GM19463 (cell line): Measurements from ENCODE around the gene PPP1R3F.

Experiments
- ATAC-seq: cut with Tn5 transposase; IDR thresholded peaks from one replicate; pipeline ENCODE4 v1.9.1; 2021; ENCODE audit warnings: mild to moderate bottlenecking, moderate library complexity; ENCODE audit not compliant: unreplicated experiment

Gene PPP1R3F, protein sequence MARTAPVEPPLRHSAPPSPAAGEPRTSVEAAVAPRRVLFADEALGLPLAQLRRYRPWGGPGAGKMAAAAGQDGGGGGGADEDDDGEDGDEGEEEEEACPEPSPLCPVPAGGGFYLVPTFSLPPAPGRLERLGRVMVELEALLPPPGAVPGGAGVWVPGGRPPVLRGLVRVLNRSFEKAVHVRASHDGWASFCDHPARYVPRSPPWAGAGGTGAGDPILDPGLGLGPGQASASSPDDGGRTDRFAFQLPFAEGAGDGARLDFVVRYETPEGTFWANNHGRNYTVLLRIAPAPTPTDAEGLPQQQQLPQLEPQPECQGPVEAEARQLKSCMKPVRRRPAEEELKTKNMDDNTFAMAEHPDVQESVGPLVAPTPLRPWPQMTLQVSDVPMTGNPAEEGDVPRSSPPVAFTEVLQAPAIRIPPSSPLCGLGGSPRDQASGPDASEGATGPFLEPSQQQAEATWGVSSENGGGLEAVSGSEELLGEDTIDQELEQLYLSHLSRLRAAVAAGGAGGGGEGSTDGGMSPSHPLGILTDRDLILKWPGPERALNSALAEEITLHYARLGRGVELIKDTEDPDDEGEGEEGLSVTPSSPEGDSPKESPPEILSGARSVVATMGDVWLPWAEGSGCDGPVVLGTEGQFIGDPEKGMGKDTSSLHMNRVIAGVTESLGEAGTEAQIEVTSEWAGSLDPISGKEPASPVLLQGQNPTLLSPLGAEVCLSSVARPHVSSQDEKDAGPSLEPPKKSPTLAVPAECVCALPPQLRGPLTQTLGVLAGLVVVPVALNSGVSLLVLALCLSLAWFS

DNA sequence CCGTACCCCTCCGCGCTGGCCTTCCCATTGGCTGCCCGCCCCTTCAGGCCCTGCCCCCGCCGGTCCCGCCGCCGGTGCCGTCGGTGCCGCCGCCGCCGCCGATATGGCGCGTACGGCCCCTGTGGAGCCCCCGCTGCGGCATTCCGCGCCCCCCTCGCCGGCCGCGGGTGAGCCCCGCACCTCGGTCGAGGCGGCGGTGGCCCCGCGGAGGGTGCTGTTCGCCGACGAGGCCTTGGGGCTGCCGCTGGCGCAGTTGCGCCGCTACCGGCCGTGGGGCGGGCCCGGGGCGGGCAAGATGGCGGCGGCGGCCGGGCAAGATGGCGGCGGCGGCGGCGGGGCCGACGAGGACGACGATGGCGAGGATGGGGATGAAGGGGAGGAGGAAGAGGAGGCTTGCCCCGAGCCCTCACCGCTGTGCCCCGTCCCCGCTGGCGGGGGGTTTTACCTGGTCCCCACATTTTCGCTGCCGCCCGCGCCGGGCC lies at the start of gene PPP1R3F:
Gene PPP1R3F, plus strand, starts transcription at position 27 of the 482 bp plus-strand sequence. Its CDS starts 77 bp downstream, at position 104.
- ATAC-seq, result peak; percentile 14

DNA sequence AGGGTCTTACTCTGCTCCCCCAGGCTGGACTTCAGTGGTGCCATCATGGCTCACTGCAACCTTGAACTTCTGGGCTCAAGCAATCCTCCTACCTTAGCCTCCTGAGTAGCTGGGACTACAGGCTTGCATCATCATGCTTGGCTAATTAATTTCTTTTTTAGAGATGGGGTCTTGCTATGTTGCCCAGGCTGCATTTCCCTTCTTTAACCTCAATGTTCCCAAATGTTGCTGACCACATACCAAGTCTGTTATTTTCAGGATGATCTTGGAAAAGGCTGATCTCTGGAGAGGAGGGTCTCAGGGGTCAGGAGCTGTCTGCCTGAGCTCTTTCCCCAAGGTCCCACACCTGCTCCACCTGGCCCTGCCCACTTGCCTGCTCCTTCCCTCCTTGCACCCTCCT lies 49.5 kb upstream of the PPP1R3F start:
- ATAC-seq, result no peak

DNA sequence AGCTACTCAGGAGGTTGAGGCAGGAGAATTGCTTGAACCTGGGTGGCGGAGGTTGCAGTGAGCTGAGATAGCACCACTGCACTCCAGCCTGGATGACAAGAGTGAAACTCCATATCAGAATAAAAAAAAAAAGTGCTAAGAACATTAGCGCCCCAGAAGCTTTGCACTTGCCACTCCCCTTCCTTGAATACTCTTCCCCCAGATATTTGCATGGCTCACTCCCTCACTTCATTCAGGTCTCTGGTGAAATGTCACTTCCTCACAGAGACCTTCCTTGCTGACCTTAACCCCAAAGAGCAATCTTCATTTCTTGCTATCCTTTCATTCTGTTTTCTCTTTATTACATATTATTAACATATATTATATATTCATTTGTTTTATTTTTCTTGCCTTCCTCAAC lies 47.7 kb upstream of the PPP1R3F start:
- ATAC-seq, result no peak

DNA sequence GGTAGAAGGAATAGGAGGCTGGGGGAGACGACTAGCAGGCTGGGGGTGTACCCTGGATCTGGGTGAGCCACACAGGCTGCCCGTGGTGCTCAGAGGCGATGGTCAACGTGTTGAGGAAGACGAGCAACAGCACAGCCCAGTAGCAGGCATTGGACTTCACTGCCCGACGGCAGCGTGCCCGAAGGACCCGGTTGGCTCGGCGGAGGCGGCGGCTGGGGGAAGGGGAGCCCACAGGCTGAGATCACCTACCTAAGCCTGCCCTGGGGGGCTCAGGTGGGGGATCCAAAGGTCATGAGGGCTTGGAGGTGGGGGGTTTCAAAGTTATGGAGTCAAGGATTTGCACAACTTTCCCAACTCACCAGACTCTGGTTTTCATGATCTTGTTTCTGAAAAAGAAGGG lies 43.7 kb upstream of the PPP1R3F start:
- ATAC-seq, result no peak

DNA sequence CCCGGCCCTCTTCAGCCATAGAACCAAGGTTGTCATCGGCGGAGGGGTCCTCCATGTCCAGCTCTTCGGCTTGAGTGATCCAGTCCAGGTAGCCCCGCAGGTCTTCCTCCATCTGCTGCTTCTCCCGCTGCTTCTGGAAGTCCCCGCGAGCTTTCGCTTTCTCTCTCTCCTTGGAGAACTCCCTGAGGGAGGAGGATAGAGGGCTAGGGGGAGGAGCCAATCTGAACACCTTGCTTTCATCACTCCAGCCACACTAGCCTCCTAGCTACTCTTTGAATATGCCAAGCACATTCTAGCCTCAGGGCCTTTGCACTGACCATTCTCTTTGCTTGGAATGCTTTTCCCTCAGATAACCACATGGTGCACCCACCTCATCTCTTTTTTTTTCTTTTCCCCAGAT lies 42.6 kb upstream of the PPP1R3F start:
- no peak for ATAC-seq

DNA sequence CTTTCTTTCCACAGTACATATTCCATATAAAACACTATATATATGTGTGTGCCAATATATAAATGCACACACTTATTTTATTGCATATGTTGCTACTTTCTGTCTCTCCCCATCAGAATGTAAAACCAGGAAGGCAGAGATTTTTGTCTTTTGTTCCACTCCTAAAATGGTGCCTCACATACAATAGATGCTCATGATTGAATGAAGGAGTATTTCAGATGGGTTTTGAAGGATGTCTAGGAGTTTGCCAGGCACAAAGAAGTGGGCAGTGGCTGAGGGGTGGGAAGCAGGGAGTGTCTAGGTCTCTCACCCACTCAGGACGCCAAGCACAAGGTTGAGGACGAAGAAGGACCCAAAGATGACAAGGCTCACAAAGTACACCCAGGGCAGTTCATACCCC lies 41.9 kb upstream of the PPP1R3F start:
- ATAC-seq, result no peak

DNA sequence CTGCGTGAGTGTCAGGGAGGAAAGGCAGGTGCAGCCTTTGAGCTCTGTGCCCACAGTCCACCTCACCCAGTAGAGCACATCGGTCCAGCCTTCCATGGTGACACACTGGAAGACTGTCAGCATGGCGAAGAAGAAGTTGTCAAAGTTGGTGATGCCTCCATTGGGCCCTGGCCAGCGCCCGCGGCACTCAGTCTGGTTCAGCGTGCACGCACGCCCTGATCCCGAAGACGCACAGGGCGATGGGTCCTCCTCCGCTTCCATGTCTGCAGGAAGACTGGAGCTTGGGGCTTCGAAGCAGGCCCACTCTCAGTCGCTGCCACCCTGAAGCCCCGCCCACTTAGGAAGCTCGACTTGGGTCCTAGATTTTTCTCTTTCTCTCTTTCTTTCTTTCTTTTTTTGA lies 41.4 kb upstream of the PPP1R3F start:
- no peak for ATAC-seq

DNA sequence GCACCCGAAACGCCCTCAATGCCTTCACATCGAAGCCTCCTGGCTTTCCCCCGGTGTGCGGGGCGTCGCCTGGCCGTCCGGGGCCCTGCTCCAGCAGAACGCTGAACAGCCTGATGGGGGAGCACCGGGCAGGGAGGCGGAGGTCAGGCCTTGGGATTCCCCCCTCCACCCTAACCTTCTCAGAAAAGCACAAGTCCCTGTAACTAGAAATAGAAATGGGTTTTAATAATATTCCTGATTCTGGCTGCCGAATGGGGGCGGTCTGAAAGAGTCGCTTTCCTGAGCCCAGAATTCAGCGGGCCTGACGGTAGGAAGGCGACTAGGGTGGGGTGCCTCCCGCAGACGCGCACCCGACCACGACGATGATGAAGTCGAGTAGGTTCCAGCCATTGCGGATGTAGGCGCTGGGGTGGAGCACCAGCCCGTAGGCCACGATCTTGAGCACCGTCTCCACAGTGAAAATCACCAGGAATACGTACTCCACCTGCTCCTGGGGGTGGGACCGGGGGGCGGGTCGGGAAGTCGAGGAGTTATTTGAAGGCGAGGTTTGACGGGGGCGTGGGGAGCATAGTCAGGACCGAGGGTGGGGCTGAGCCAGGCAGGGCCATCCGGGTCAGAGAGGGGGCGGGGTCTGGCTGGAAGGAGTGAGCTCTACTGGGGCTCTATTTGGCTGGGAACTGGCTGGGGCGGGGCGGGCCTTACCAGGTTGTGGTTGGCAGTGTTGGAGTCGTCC lies 38.9 kb upstream of the PPP1R3F start:
- peak; percentile 60 for ATAC-seq

DNA sequence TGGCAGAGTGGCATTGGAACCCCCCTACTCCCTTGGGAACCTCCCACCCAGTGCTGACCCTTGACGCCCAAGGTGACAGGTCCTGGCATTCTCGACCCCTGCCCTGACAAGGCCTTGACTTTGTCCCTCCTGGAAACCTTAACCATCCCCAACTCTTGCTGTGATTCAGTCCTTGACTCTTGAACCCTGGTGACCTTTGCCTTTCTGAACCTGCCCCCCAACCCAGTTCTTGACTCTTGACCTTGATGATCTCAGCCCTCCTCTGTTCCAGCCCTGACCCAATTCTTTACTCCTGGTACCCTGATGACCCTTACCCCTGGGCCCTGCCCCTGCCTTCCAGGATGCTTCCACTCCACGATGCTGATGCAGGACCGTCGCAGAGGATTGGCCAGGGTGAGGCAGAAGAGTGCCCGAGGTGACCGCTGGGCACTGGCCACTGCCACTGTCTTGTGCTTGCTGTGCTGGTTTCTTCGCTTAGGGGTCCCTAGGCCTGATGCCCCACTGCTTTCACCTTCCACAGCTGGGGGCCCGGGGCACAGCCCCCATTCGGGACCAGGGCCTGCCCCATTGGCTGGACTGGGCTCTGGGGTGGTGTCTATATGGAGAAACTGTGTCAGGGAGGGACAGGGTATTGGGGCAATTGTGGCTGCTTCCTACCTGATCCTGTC lies 38.1 kb upstream of the PPP1R3F start:
- no peak for ATAC-seq

DNA sequence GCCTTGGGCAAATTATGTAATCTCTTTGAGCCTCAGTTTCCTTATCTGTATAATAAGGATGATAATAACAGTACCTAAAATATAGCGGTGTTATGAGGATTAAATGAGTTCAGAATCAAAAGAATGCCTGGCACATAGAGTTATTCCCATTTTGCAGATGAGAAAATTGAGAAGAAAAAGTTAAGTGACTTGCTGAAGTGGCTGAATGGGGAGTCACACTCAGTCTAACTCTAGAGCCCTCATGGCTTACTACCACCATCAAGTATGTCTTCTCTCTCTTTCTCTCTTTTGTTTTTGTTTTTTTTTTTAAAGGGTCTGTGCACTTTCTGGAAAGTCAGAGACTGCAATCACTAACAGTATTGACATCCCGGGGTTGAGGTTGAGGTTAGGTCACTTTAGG lies 37.1 kb upstream of the PPP1R3F start:
- ATAC-seq, result no peak

DNA sequence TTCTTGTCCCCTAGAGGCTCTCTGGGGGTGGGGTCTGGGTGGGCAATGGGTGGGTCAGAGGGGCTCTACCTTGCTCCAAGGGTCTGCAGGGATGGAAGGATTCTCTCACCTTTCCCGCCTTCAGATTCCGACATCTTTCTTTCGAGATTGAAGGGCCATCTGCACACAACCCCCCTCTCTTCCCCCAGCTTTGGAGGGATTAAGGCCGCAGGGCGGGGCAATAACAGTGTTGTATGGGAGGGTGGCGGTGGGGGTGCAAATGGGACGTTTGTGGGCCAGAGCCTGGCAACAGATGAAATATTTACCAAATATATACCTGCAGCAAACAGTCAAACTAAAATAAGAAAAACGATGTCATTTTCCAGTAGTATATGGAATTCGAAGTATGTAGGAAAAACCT lies 36.4 kb upstream of the PPP1R3F start, which contains the start of gene CACNA1F:
Gene CACNA1F, minus strand, starts transcription at position 165 of the 400 bp plus-strand sequence. Its CDS starts 31 bp downstream, at position 134.
- ATAC-seq, result no peak

DNA sequence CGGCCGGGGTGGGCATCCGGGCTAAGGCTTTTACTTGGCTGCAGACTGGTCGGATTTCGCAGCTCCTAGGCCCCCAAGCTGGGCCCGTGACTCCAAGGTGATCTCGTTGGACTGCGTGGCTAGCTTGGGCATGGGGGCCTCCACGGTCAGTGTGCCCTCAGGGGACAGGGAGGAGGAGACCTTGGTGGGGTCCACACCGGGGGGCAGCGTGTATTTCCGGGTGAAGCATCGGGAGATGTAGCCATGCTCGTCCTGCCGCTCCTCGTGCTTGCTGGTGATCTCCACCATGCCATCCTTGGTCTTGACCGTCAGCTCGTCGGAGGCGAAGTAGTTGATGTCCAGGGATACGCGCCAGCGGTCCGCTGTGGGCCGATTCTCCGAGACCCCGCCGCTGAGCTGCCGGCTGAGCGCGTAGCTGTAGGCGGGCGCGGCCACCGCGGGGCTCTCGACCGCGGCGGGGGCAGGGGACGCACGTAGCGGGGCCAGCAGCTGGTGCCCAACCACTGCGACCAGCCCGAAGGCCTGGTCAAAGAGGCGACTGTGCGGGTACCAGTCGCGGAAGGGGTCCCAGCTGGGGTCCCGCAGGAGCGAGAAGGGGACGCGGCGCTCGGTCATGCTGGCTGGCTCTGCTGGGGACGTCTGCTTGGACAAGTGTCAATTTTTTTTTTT lies 35.6 kb upstream of the PPP1R3F start:
- no peak for ATAC-seq

DNA sequence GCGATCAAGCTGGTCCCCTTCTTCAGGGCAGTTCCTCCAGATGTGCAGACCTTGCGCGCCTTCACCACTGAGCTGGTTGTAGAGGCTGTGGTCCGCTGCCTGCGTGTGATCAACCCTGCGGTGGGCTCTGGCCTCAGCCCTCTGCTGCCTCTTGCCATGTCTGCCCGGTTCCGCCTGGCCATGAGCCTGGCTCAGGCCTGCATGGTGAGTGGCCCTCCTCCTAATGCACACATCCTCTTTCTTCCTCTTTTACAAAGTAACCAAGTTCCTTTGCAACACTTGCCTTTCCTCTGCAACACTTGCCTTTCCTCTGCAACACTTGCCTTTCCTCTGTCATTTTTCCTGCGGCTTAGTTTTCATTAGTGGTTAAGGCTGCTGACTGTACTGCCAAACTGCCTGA lies 32.5 kb upstream of the PPP1R3F start:
- no peak for ATAC-seq

DNA sequence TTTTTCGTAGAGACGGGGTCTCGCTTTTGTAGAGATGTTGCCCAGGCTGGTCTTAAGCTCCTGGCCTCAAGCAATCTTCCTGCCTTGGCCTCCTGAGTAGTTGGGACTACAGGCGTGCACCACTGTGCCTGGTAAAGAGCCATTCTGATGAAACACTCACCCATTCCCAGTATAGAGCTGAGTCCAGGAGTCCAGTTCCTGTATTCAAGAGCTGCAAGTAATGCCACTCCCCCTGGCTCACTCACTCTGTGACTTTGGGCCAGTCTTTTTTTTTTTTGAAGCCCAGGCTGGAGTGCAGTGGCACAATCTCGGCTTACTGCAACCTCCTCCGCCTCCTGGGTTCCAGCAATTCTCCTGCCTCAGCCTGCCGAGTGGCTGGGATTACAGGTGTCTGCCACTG lies 30.9 kb upstream of the PPP1R3F start:
- ATAC-seq, result no peak

DNA sequence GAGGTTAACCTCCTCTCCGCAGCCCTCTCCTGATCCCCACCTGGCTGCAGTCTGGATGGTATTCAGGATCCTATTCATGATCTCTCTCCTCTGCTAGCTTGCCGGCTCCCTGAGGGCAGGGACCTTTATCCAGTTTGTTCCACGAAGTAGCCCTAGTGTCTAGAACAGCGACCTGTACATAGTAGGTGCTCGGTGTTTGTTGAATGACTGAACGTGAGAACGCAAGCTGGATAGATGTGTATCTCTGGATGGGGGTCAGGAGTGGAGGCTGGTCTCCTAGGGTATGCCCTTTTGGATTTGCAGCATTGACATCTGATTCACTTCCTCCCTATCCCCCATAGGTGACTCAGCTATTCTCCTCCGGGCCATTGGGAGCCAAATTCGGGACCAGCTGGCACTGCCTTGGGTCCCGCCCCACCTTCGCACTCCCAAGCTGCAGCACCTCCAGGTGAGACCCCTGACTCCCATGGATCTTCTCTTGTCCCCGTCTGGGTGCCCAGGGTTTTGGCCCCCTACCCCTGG lies 27.0 kb upstream of the PPP1R3F start:
- ATAC-seq, result no peak

DNA sequence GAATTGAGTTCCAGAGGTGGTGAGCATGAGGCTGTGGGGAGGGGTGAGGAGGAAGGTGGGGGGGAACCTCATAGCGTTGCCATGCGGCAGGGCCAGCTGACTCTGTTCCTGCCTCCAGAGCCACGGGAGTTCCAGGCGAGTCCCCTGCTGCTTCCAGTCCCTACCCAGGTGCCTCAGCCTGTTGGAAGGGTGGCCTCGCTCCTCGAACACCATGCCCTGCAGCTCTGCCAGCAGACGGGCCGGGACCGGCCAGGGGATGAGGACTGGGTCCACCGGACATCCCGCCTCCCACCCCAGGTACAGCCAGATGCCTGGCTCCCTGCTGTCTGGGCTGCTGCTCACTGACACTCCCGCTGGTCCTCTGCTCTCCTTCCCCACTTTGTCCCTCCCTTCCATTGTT lies 26.4 kb upstream of the PPP1R3F start:
- no peak for ATAC-seq

DNA sequence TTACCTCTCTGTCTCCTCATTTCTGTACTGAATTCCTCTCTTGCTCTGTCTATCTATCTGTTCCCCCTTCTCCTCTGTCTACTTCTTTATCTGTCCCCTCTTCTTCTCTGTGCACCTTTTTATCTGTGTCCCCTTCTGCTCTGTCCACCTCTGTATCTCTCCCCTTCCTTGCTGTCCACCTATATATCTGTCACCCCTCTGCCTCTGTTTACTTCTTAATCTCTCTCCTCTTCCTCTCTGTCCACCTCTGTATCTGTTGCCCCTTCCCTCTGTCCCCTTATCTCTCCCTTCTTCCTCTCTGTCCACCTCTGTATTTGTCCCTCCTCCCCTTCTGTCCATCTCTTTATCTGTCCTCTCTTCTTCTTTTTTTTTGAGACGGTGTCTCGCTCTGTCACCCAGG lies 25.4 kb upstream of the PPP1R3F start:
- ATAC-seq, result no peak

DNA sequence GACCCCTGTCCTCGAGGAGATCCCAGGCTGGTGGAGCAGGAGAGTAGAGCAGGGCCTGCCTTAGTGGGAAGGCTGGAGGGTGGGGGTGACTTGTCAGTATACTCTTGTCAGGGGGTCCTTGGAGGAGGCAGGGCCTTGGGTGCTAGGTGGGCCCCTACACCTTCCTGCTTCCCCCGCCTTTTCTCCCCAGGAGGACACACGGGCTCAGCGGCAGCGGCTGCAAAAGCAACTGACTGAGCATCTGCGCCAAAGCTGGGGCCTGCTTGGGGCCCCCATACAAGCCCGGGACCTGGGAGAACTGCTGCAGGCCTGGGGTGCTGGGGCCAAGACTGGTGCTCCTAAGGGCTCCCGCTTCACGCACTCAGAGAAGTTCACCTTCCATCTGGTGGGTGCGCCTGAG lies 23.1 kb upstream of the PPP1R3F start:
- no peak for ATAC-seq

DNA sequence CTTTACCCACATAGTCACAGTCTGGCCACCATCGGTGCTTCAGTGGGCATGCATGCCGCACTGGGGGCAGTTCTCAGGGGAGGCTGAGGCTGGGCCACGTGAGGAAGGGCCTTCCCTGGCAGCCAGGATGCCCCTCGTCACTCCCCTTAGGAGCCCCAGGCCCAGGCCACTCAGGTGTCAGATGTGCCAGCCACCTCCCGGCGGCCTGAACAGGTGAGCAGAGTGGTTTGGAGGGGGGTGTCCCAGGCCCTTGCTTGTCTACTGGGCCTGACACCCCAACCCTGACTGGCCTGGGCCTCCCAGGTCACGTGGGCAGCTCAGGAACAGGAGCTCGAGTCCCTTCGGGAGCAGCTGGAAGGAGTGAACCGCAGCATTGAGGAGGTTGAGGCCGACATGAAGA lies 22.2 kb upstream of the PPP1R3F start:
- no peak for ATAC-seq
